Stomach (tissue), 9 donors: ENCODE results near the gene ACVR1B. TPM values are rescaled to one million over a fixed set of nuclear protein-coding genes. Genes with fewer than 3 reads are reported as not detected.
A peak's percentile ranks its signal among the peaks of the same experiment; 100 is the strongest.

Experiments
- DNase-seq, 2 donors: peaks; one replicate each; pipeline versions ENCODE4 v3.0.0 to v3.0.0-alpha.2; 2013 to 2019
- H3K27ac ChIP-seq, 5 donors: fragments of 200-600 bp in 4 of 5; sonication (generic) in 4 of 5; one replicate each; pipeline ENCODE4 v1.5.1; 2013 to 2019; ENCODE audit warnings: mild to moderate bottlenecking in 1 of 5, moderate library complexity in 1 of 5
- H3K27me3 ChIP-seq, 3 donors: fragments of 200-600 bp; sonication (generic); one replicate each; pipeline ENCODE4 v1.5.1; 2017 to 2019; ENCODE audit warnings: mixed run types in 1 of 3
- H3K36me3 ChIP-seq, 4 donors: fragments of 200-600 bp; sonication (generic); 1 replicate in 3 of 4; 2 replicates in 1 of 4; pipeline ENCODE4 v1.5.1; 2016 to 2019
- H3K4me1 ChIP-seq, 4 donors: fragments of 200-600 bp; sonication (generic); one replicate each; pipeline ENCODE4 v1.5.1; 2016 to 2019
- H3K4me3 ChIP-seq, 4 donors: fragments of 200-600 bp; sonication (generic) in 3 of 4; one replicate each; pipeline ENCODE4 v1.5.1; 2016 to 2019; ENCODE audit warnings: mild to moderate bottlenecking in 1 of 4
- H3K9me3 ChIP-seq, 4 donors: fragments of 200-600 bp; sonication (generic); one replicate each; pipeline ENCODE4 v1.5.1; 2016 to 2019
- EP300 ChIP-seq: sonication (generic); formaldehyde crosslinking; IDR thresholded peaks from one replicate; pipeline ENCODE4 v1.6.1; 2017; ENCODE audit warnings: antibody characterized with exemption
- POLR2A ChIP-seq, 4 donors: fragments of 450-650 bp; IDR thresholded peaks; one replicate each; pipeline ENCODE4 v1.6.1; 2016; ENCODE audit warnings: antibody characterized with exemption in 4 of 4, control low read depth in 2 of 4, mild to moderate bottlenecking in 1 of 4, moderate library complexity in 1 of 4
- POLR2AphosphoS5 ChIP-seq, 3 donors: sonication (generic); formaldehyde crosslinking; IDR thresholded peaks; one replicate each; pipeline ENCODE4 v1.6.1; 2016; ENCODE audit warnings: antibody characterized with exemption in 3 of 3
- WGBS, 5 donors: extraction: QIAGEN DNeasy Blood & Tissue Kit in 3 of 5; methylation state at CpG; one replicate each; pipeline versions ENCODE4 v1.1.5 to v1.1.7; 2013 to 2018; 5-methylcytosine and 5-hydroxymethylcytosine counted together
- intact Hi-C: fragments of 100-400 bp; cut with DNase I; formaldehyde crosslinking; loops from one replicate; pipeline ENCODE4 v1.15.1; 2023; ENCODE audit warnings: low total_unique reads
- polyA plus RNA-seq, 3 donors: library from polyadenylated mRNA; stranded (reverse); fragments of 200-250 nt; gene quantifications; one replicate each; pipeline ENCODE4 v1.2.3, GENCODE V29; 2013
- total RNA-seq, 5 donors: library from RNA; depleted of rRNA; stranded (reverse); fragments of >200 nt; gene quantifications; one replicate each; pipeline versions ENCODE4 v1.1.0 to v1.2.3, GENCODE V29; 2014 to 2016
- TF ChIP-seq, protein P1 (sequence below), 7 experiments: fragments of 450-650 bp in 4 of 7; fragments of 200-600 bp in 3 of 7; sonication (generic) in 3 of 7; IDR thresholded peaks; one replicate each; pipeline ENCODE4 v1.5.1; 2016 to 2019; ENCODE audit warnings: antibody characterized with exemption in 7 of 7, control low read depth in 2 of 7, mild to moderate bottlenecking in 1 of 7
- donor health status: healthy with polysubstance abuse.
- donor health status: Bipolar disorder and iron deficiency.
- donor health status: healthy.

ACVR1B gene
- total and polyA plus RNA-seq, 8 donors, result 8.3 to 53.1 (median 24.5) TPM

DNA sequence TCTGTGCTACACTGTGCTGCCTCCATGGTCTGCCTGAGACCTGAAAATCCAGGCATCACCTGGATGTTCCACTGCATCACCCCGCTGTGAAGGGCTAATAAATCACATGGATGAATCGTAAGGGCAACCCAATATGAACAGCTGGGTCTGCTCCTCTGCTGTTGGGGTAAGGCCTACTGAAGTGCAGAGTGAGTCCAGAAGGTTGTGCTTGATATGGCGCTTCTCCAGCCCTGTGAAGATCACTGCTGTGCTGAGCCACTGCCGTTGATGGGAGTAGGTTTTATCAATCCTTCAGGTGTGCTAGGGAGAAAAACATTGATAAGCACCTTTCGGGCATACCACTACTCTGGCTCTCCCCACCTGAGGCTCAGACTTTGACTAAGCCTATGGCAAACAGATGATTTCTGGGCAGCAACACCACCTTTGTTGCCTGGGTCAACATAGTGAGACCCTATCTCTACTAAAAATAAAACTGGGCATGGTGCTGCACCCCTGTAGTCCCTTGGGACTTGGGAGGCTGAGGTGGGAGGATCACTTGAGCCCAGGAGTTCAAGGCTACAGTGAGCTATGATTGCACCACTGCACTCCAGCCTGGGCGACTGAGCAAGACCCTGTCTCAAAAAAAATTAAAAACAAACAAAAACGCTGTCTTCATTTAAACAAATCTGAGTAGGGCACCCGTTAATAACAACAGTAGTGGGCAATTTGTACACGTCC is 42.5 kb upstream of the ACVR1B start:
- peak overlapping the region in 2 of 4 donors; percentile 47 to 53 for H3K4me3 ChIP-seq
- no peak for DNase-seq
- peaks cover 26 to 68% (median 52%) of the 10 kb centered on the region in 4 donors for H3K4me1 ChIP-seq
- intact Hi-C loops, result no loop called here
- H3K27me3 ChIP-seq, result peaks cover 0 to 67% (median 19%) of the 10 kb centered on the region in 3 donors
- peak overlapping the region in 3 of 5 donors; percentile 25 to 91 (median 90) for H3K27ac ChIP-seq
- WGBS, 5 donors, result 64 to 81% (median 67%) methylated on average over 9 of the region's 9 CpGs
- no peaks in the 10 kb centered on the region for H3K36me3 ChIP-seq
- no peaks in the 10 kb centered on the region for H3K9me3 ChIP-seq
- TF ChIP-seq EP300 (no peak), POLR2AphosphoS5 (IDR thresholded peaks at IDR 0.05) (no peak), POLR2A (IDR thresholded peaks at IDR 0.05) (no peak)
- TF ChIP-seq, protein P1, sequence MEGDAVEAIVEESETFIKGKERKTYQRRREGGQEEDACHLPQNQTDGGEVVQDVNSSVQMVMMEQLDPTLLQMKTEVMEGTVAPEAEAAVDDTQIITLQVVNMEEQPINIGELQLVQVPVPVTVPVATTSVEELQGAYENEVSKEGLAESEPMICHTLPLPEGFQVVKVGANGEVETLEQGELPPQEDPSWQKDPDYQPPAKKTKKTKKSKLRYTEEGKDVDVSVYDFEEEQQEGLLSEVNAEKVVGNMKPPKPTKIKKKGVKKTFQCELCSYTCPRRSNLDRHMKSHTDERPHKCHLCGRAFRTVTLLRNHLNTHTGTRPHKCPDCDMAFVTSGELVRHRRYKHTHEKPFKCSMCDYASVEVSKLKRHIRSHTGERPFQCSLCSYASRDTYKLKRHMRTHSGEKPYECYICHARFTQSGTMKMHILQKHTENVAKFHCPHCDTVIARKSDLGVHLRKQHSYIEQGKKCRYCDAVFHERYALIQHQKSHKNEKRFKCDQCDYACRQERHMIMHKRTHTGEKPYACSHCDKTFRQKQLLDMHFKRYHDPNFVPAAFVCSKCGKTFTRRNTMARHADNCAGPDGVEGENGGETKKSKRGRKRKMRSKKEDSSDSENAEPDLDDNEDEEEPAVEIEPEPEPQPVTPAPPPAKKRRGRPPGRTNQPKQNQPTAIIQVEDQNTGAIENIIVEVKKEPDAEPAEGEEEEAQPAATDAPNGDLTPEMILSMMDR (IDR thresholded peaks at IDR 0.05), result no peak

- WGBS, 5 donors, result 66 to 85% (median 84%) methylated on average over 6 of the region's 6 CpGs
- Histone ChIP-seq H3K4me3 (peak overlapping the region in 2 of 4 donors; percentile 2 to 20), H3K4me1 (peaks cover 20 to 65% (median 54%) of the 10 kb centered on the region in 4 donors), H3K27ac (peak overlapping the region in 4 of 5 donors; percentile 43 to 91 (median 56)), H3K27me3 (peaks cover 0 to 68% (median 19%) of the 10 kb centered on the region in 3 donors), H3K36me3 (peaks cover 0 to 5% (median 4%) of the 10 kb centered on the region in 4 donors), H3K9me3 (no peaks in the 10 kb centered on the region)
- intact Hi-C loops, result no loop called here
- DNase-seq, result no peak
- TF ChIP-seq EP300 (no peak), POLR2A (IDR thresholded peaks at IDR 0.05) (no peak), POLR2AphosphoS5 (IDR thresholded peaks at IDR 0.05) (no peak)
- TF ChIP-seq, protein P1 (IDR thresholded peaks at IDR 0.05), result no peak
These were observed 41.3 kb upstream of the ACVR1B start for GRCh38 chr12:51910168-51910567.

- intact Hi-C loops, result no loop called here
- H3K27me3 ChIP-seq, result peaks cover 0 to 66% (median 19%) of the 10 kb centered on the region in 3 donors
- peaks cover 0 to 11% (median 9%) of the 10 kb centered on the region in 4 donors for H3K36me3 ChIP-seq
- DNase-seq, result no peak
- peaks cover 20 to 63% (median 54%) of the 10 kb centered on the region in 4 donors for H3K4me1 ChIP-seq
- peak overlapping the region in 1 of 4 donors; percentile 20 for H3K4me3 ChIP-seq
- H3K27ac ChIP-seq, result peak overlapping the region; percentile 4 to 91 (median 52)
- 45 to 76% (median 71%) methylated on average over 3 of the region's 3 CpGs for WGBS, 5 donors
- TF ChIP-seq, protein P1 (IDR thresholded peaks at IDR 0.05), result no peak
- TF ChIP-seq POLR2A (IDR thresholded peaks at IDR 0.05), result no peak
- TF ChIP-seq EP300, result no peak
- no peak for TF ChIP-seq POLR2AphosphoS5 (IDR thresholded peaks at IDR 0.05)
- H3K9me3 ChIP-seq, result no peaks in the 10 kb centered on the region
These were observed 40.8 kb upstream of the ACVR1B start for GRCh38 chr12:51910691-51911090.

DNA sequence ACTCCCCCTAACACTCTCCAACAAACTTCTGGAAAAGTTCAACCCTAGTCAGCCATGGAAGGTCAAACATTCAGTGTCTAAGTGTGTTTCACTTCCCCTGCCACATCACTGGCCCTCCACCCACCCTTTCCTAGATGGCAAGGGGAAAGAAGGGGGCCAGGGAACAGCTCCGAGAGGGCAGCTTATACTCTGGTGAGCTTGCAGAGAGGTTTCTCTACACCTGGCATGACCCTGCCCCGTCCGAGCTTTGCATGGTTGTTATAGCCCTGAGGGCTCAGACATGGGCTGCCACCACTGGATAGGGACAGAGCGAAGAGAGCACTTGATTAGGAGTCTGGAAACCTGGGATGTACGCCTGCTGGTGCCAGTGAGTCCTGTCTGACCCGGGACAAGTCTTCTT is 40.2 kb upstream of the ACVR1B start:
- TF ChIP-seq POLR2A (IDR thresholded peaks at IDR 0.05), result no peak
- TF ChIP-seq, protein P1 (IDR thresholded peaks at IDR 0.05), result no peak
- TF ChIP-seq EP300, result no peak
- no peak for TF ChIP-seq POLR2AphosphoS5 (IDR thresholded peaks at IDR 0.05)
- peak overlapping the region in 1 of 4 donors; percentile 20 for H3K4me3 ChIP-seq
- intact Hi-C loops, result no loop called here
- H3K27ac ChIP-seq, result peak overlapping the region; percentile 35 to 91 (median 43)
- WGBS, 5 donors, result 82 to 89% (median 84%) methylated on average over 6 of the region's 6 CpGs
- H3K9me3 ChIP-seq, result no peaks in the 10 kb centered on the region
- peaks cover 0 to 60% (median 19%) of the 10 kb centered on the region in 3 donors for H3K27me3 ChIP-seq
- H3K4me1 ChIP-seq, result peaks cover 20 to 59% (median 53%) of the 10 kb centered on the region in 4 donors
- no peak for DNase-seq
- peaks cover 0 to 17% (median 14%) of the 10 kb centered on the region in 4 donors for H3K36me3 ChIP-seq
